Measurements from ENCODE around the gene CHAC1.
A peak's percentile ranks its signal among the peaks of the same experiment; 100 is the strongest.

Gene CHAC1

GRCh38 chr15:40927873-40928806 is 25.1 kb upstream of the CHAC1 start:
- TF ChIP-seq CTCF (IDR thresholded peaks at IDR 0.05; ENCODE audit: borderline replicate concordance, control extremely low read depth, extremely low read depth, insufficient read depth, missing control alignments) = no peak
- DNase-seq (ENCODE audit: low spot score) = no peak
- in situ Hi-C loops (cut with MboI; ENCODE audit: low sequenced_read_pairs, unreplicated experiment) = loop anchor here (10.0 kb wide), 1 partner anchor 247 kb away; no protein-coding TSS in a partner anchor

GRCh38 chr15:40928821-40929659 is 24.2 kb upstream of the CHAC1 start, which contains the start of gene DLL4:
Gene DLL4, plus strand, starts transcription at chr15:40929340. Its CDS starts 329 bp downstream, at chr15:40929669.
- in situ Hi-C loops (cut with MboI; ENCODE audit: low sequenced_read_pairs, unreplicated experiment) = loop anchor here (10.0 kb wide), 1 partner anchor 246 kb away; no protein-coding TSS in a partner anchor
- TF ChIP-seq CTCF (IDR thresholded peaks at IDR 0.05; ENCODE audit: borderline replicate concordance, control extremely low read depth, extremely low read depth, insufficient read depth, missing control alignments) = no peak
- DNase-seq (ENCODE audit: low spot score) = peak; percentile 84

GRCh38 chr15:40929660-40930429 is 23.4 kb upstream of the CHAC1 start:
- DNase-seq (ENCODE audit: low spot score) = no peak
- in situ Hi-C loops (cut with MboI; ENCODE audit: low sequenced_read_pairs, unreplicated experiment) = loop anchor here (10.0 kb wide), 1 partner anchor 245 kb away; no protein-coding TSS in a partner anchor
- no peak for TF ChIP-seq CTCF (IDR thresholded peaks at IDR 0.05; ENCODE audit: borderline replicate concordance, control extremely low read depth, extremely low read depth, insufficient read depth, missing control alignments)

GRCh38 chr15:40930430-40931299 is 22.6 kb upstream of the CHAC1 start:
- peak; percentile 81 for DNase-seq (ENCODE audit: low spot score)
- peak; percentile 82 for TF ChIP-seq CTCF (IDR thresholded peaks at IDR 0.05; ENCODE audit: borderline replicate concordance, control extremely low read depth, extremely low read depth, insufficient read depth, missing control alignments)
- in situ Hi-C loops (cut with MboI; ENCODE audit: low sequenced_read_pairs, unreplicated experiment) = no loop called here

GRCh38 chr15:40931300-40932142 is 21.8 kb upstream of the CHAC1 start:
- no peak for DNase-seq (ENCODE audit: low spot score)
- in situ Hi-C loops (cut with MboI; ENCODE audit: low sequenced_read_pairs, unreplicated experiment) = no loop called here
- TF ChIP-seq CTCF (IDR thresholded peaks at IDR 0.05; ENCODE audit: borderline replicate concordance, control extremely low read depth, extremely low read depth, insufficient read depth, missing control alignments) = no peak

Data from GM13976 (cell line).